Measurements from ENCODE around the gene VAT1L.
A peak's percentile ranks its signal among the peaks of the same experiment; 100 is the strongest.

The VAT1L gene

DNA sequence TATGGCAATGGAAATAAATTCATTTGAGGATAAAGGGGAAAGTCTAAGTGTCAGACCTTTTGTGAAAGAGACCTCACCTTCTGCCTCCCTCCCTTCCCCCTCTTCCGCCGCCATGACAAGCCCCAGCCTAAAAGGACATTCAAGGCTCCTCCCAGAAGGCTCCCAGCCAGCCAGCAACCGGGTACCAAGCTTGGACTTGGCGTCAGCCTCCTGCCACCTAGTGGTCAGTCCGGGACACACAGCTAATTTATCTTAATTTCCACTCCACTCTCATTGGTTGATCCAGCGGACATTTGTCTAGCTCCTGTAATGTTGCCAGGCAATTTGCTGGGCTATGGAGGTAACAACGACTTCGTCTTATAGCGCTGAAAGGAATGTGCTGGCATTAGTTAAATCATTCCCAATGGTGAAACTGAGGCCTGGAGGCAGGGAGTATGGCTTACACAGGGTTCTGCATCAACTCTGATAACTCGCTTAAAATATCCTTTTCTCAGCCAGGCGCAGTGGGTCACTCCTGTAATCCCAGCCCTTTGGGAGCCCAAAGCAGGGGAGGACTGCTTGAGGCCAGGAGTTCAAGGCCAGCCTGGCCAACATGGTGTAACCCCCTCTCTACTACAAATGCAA, 214.7 kb downstream of the VAT1L start:
- peak; percentile 9 for DNase-seq

DNA sequence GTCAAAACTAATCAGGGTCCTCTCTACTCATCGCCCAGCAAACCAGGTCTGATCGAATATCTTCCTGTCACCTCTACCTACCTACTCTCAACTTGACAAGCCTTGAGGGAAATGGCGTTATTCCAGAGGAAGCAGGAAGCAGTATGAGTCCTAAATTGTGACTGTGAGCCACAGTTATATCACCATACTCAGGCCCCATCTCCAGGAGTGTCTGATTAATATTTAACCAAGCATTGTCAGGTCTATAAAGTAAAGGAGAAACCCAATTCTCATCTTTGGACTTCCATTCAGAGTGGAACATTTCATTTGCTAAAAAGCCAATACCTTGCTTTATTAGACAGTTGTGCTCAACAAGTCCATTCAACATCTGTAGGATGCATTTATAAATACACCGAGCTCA, 216.2 kb downstream of the VAT1L start:
- DNase-seq = no peak

DNA sequence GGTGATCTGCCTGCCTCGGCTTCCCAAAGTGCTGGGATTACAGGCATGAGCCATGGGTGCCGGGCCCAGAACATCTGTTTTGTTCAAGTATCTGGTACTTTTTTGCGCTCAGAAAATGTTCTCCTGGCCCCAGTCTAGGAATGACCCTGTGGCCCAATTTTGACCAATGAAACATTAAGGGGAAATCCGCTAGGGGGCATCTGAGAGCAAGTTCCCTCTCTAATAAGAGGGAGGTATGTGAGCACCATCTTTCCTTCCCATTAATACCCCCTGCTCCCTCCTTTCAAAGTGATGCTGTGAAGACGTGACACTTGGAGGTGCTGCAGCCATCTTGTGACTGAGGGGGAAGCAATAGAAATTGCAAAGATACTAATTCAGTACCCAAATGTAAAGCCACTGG, 217.5 kb downstream of the VAT1L start:
- DNase-seq = no peak

DNA sequence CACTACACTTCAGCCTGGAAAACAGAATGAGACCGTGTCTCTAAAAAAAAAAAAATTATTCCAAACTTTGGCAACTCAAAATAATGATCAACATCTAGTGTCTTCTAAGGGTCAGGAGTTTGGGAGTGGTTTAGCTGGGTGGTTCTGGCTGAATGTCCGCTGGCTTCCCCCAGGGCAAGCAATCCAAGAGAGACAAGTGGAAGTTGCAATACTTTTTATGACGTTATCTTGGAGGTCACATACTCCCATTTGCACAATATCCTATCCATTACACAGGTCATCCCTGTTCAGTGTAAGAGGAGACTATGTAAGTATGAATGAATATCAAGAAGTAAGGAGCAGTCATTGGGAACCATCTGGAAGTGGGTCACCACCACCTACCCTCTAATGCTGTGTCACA, 218.8 kb downstream of the VAT1L start:
- DNase-seq = no peak

GRCh38 chr16:78022347-78023060, 234.1 kb downstream of the VAT1L start, which contains the start of gene CLEC3A:
TSS of gene CLEC3A (plus strand) at chr16:78022548. CDS start at chr16:78022627, 79 bp downstream.
- no peak for DNase-seq

GRCh38 chr16:78024159-78024558, 235.8 kb downstream of the VAT1L start:
- no peak for DNase-seq

DNA sequence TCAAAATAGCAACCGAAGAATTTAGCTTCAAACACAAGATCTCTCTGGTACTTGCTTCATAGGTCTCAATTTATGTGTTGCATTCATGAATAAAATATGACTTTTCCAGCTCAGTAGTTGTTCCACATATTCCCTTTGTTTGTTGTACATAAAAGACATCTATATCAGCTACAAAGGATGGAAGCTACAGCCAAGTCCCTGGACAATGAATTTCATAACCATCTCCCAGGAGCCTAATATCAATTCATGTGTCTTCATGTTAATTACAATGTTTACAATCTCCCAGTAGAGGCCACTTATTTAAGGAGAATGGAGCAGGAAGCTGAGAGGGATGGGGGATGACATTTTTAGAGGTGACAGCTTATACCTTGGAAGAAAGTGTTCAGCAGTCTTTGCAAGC, 237.3 kb downstream of the VAT1L start:
- DNase-seq = no peak

- no peak for DNase-seq
These were observed 239.7 kb downstream of the VAT1L start for GRCh38 chr16:78028018-78028417.

Data from DMS79 (cell line).